Osteoblast (primary cell): ENCODE data around the gene THEM5. TPM values are rescaled to one million over a fixed set of nuclear protein-coding genes. Genes with fewer than 3 reads are reported as not detected.
A peak's percentile ranks its signal among the peaks of the same experiment; 100 is the strongest.

Experiments
- DNase-seq: peaks from one replicate; pipeline ENCODE4 v3.0.0; 2011; ENCODE audit warnings: low spot score, mixed read lengths; ENCODE audit not compliant: insufficient read length; ENCODE audit errors: missing footprints
- H2AFZ ChIP-seq: 2 replicates; pipeline ENCODE4 v1.6.0; 2011; ENCODE audit warnings: mild to moderate bottlenecking, low read length
- H3K27ac ChIP-seq: 2 replicates; pipeline ENCODE4 v1.5.1; 2011; ENCODE audit warnings: mild to moderate bottlenecking, low read depth, low read length, moderate library complexity
- H3K27me3 ChIP-seq: 2 replicates; pipeline ENCODE4 v1.6.0; 2012; ENCODE audit warnings: mild to moderate bottlenecking, control low read depth, inconsistent platforms, low read length, moderate library complexity; ENCODE audit not compliant: insufficient read depth
- H3K36me3 ChIP-seq: 2 replicates; pipeline ENCODE4 v1.5.1; 2011; ENCODE audit warnings: mild to moderate bottlenecking, low read length, control low read depth, moderate library complexity; ENCODE audit not compliant: insufficient read depth
- H3K4me1 ChIP-seq: 2 replicates; pipeline ENCODE4 v1.5.1; 2011; ENCODE audit warnings: mild to moderate bottlenecking, low read length, control low read depth, moderate library complexity; ENCODE audit not compliant: insufficient read depth
- H3K4me2 ChIP-seq: 2 replicates; pipeline ENCODE4 v1.6.0; 2011; ENCODE audit warnings: mild to moderate bottlenecking, low read length; ENCODE audit not compliant: insufficient read depth
- H3K4me3 ChIP-seq: fragments of 200-600 bp; sonication (generic); 3 replicates; pipeline ENCODE4 v1.5.1; 2012; ENCODE audit warnings: mild to moderate bottlenecking, low read length, inconsistent platforms; ENCODE audit not compliant: insufficient read depth
- H3K79me2 ChIP-seq: 2 replicates; pipeline ENCODE4 v1.6.0; 2012; ENCODE audit warnings: mild to moderate bottlenecking, low read length, control low read depth, inconsistent platforms; ENCODE audit not compliant: insufficient read depth
- H3K9me3 ChIP-seq: 2 replicates; pipeline ENCODE4 v1.5.1; 2011; ENCODE audit warnings: low read depth, low read length, control low read depth
- H4K20me1 ChIP-seq: 2 replicates; pipeline ENCODE4 v1.6.0; 2012; ENCODE audit warnings: mild to moderate bottlenecking, low read length, control low read depth; ENCODE audit not compliant: insufficient read depth
- CTCF ChIP-seq: IDR thresholded peaks from 2 replicates; pipeline ENCODE4 v1.5.1; 2011; ENCODE audit warnings: mild to moderate bottlenecking, low read depth, low read length, moderate library complexity; ENCODE audit errors: extremely low read depth
- total RNA-seq: library from RNA; depleted of rRNA; stranded (reverse); fragments of >200 nt; gene quantifications from 2 replicates; pipeline ENCODE4 v1.2.3, GENCODE V29; 2012

Gene THEM5
- total RNA-seq, 1 donor: not detected

- H3K79me2 ChIP-seq: no peaks in the 10 kb centered on the region
- no peak for TF ChIP-seq CTCF
- H3K4me2 ChIP-seq: no peak overlapping the region
- H4K20me1 ChIP-seq: no peaks in the 10 kb centered on the region
- H3K36me3 ChIP-seq: no peaks in the 10 kb centered on the region
- H3K4me1 ChIP-seq: no peaks in the 10 kb centered on the region
- no peak overlapping the region for H2AFZ ChIP-seq
- H3K27ac ChIP-seq: no peak overlapping the region
- no peak overlapping the region for H3K4me3 ChIP-seq
- no peaks in the 10 kb centered on the region for H3K9me3 ChIP-seq
- H3K27me3 ChIP-seq: peaks cover 13% of the 10 kb centered on the region
- DNase-seq: peak; percentile 91
Observed at GRCh38 chr1:151828921-151829320, 24.6 kb downstream of the THEM5 start.

GRCh38 chr1:151827853-151828252, 25.7 kb downstream of the THEM5 start:
- Histone ChIP-seq H3K27me3 (peaks cover 18% of the 10 kb centered on the region), H3K36me3 (no peaks in the 10 kb centered on the region), H3K4me1 (no peaks in the 10 kb centered on the region)

GRCh38 chr1:151825751-151826660, 27.5 kb downstream of the THEM5 start:
- H3K79me2 ChIP-seq: no peaks in the 10 kb centered on the region
- no peaks in the 10 kb centered on the region for H3K4me1 ChIP-seq
- no peak for TF ChIP-seq CTCF
- H3K9me3 ChIP-seq: no peaks in the 10 kb centered on the region
- no peaks in the 10 kb centered on the region for H4K20me1 ChIP-seq
- H3K4me3 ChIP-seq: no peak overlapping the region
- no peak overlapping the region for H3K4me2 ChIP-seq
- peak; percentile 52 for DNase-seq
- no peak overlapping the region for H3K27ac ChIP-seq
- no peaks in the 10 kb centered on the region for H3K36me3 ChIP-seq
- no peak overlapping the region for H2AFZ ChIP-seq
- H3K27me3 ChIP-seq: peaks cover 14% of the 10 kb centered on the region

More at GRCh38 chr1:151827853-151828252, 25.7 kb downstream of the THEM5 start:
- Histone ChIP-seq H4K20me1 (no peaks in the 10 kb centered on the region), H3K4me3 (no peak overlapping the region), H3K79me2 (no peaks in the 10 kb centered on the region), H3K9me3 (no peaks in the 10 kb centered on the region), H3K27ac (no peak overlapping the region), H3K4me2 (no peak overlapping the region), H2AFZ (no peak overlapping the region)
- peak; percentile 80 for DNase-seq
- TF ChIP-seq CTCF: no peak

- H3K4me1 ChIP-seq: no peaks in the 10 kb centered on the region
- no peak overlapping the region for H3K4me2 ChIP-seq
- H3K36me3 ChIP-seq: no peaks in the 10 kb centered on the region
- H3K79me2 ChIP-seq: no peaks in the 10 kb centered on the region
- no peaks in the 10 kb centered on the region for H4K20me1 ChIP-seq
- H3K27ac ChIP-seq: no peak overlapping the region
- H2AFZ ChIP-seq: no peak overlapping the region
- DNase-seq: peak; percentile 25
- H3K9me3 ChIP-seq: no peaks in the 10 kb centered on the region
- peaks cover 14% of the 10 kb centered on the region for H3K27me3 ChIP-seq
- no peak for TF ChIP-seq CTCF
- no peak overlapping the region for H3K4me3 ChIP-seq
Observed at GRCh38 chr1:151825204-151825603, 28.3 kb downstream of the THEM5 start.
